ENCODE data around the gene LAMC3.

- TF ChIP-seq, protein P1, sequence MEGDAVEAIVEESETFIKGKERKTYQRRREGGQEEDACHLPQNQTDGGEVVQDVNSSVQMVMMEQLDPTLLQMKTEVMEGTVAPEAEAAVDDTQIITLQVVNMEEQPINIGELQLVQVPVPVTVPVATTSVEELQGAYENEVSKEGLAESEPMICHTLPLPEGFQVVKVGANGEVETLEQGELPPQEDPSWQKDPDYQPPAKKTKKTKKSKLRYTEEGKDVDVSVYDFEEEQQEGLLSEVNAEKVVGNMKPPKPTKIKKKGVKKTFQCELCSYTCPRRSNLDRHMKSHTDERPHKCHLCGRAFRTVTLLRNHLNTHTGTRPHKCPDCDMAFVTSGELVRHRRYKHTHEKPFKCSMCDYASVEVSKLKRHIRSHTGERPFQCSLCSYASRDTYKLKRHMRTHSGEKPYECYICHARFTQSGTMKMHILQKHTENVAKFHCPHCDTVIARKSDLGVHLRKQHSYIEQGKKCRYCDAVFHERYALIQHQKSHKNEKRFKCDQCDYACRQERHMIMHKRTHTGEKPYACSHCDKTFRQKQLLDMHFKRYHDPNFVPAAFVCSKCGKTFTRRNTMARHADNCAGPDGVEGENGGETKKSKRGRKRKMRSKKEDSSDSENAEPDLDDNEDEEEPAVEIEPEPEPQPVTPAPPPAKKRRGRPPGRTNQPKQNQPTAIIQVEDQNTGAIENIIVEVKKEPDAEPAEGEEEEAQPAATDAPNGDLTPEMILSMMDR (IDR thresholded peaks at IDR 0.05): no peak
- TF ChIP-seq EP300 (IDR thresholded peaks at IDR 0.05): no peak
- no peak for TF ChIP-seq POLR2AphosphoS5 (IDR thresholded peaks at IDR 0.05)
- TF ChIP-seq POLR2A (IDR thresholded peaks at IDR 0.05): no peak
These were observed 38.9 kb upstream of the LAMC3 start for GRCh38 chr9:130970052-130970451.

All from upper lobe of left lung (tissue), 4 donors.